PC-3 (cell line): ENCODE results near the gene DNAH2.

Experiments
- CTCF ChIP-seq: fragments of 300-600 bp; sonication (generic); conservative IDR thresholded peaks from 2 replicates; pipeline ENCODE4 v1.5.1; 2017; ENCODE audit warnings: antibody characterized with exemption, low read depth, mild to moderate bottlenecking, low read length
- EZH2 ChIP-seq: fragments of 300-600 bp; sonication (generic); IDR thresholded peaks from one replicate; pipeline ENCODE4 v1.6.1; 2017; ENCODE audit warnings: antibody characterized with exemption, mild to moderate bottlenecking, low read length; ENCODE audit not compliant: unreplicated experiment
- EZH2phosphoT487 ChIP-seq: fragments of 300-600 bp; sonication (generic); IDR thresholded peaks from 2 replicates; pipeline ENCODE4 v1.6.1; 2018; ENCODE audit warnings: mild to moderate bottlenecking, antibody characterized with exemption, low read length, borderline replicate concordance

DNA sequence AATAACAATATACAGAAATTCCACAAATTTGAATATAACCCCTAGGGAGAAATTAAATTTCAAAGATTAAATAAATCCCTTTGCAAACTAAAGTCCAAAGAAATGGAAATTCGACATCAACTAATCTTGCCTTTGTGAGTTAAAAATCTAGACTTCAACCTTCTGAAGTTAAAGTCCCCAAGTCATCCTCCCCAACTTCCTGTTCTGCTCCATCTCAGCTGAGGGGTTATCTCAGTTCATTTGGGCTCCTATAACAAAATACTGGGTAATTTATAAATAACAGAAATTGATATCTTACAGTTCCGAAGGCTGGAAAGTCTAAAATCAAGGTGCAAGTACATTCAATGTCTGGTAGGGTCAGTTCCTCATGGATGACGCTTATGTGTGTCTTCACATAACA is 93.7 kb downstream of the DNAH2 start:
- no peak for TF ChIP-seq CTCF
- no peak for TF ChIP-seq EZH2phosphoT487
- no peak for TF ChIP-seq EZH2
